H9 (cell line): ENCODE results near the gene BANP. TPM values are rescaled to one million over a fixed set of nuclear protein-coding genes. Genes with fewer than 3 reads are reported as not detected.

Experiments
- DNase-seq: peaks from one replicate; pipeline ENCODE4 v3.0.0-alpha.2; 2017
- H2AFZ ChIP-seq: one replicate; pipeline ENCODE4 v1.6.1; 2013; ENCODE audit warnings: mild to moderate bottlenecking, low read length, control low read depth, moderate library complexity
- H2AK5ac ChIP-seq: 2 replicates; pipeline ENCODE4 v1.6.1; 2013; ENCODE audit warnings: low read length, control low read depth, mixed read lengths; ENCODE audit not compliant: insufficient read length
- H2BK120ac ChIP-seq: one replicate; pipeline ENCODE4 v1.6.1; 2013; ENCODE audit warnings: low read depth, mild to moderate bottlenecking, low read length, control low read depth, inconsistent platforms; ENCODE audit not compliant: poor library complexity, severe bottlenecking
- H2BK12ac ChIP-seq: 2 replicates; pipeline ENCODE4 v1.6.1; 2013; ENCODE audit warnings: low read length, control low read depth, mixed read lengths, low read depth; ENCODE audit not compliant: insufficient read length
- H2BK15ac ChIP-seq: 2 replicates; pipeline ENCODE4 v1.6.1; 2013; ENCODE audit warnings: low read depth, low read length, control low read depth
- H2BK20ac ChIP-seq: one replicate; pipeline ENCODE4 v1.6.1; 2013; ENCODE audit warnings: low read depth, mild to moderate bottlenecking, low read length, control low read depth, inconsistent platforms; ENCODE audit not compliant: poor library complexity, severe bottlenecking
- H2BK5ac ChIP-seq: 2 replicates; pipeline ENCODE4 v1.6.1; 2013; ENCODE audit warnings: low read length, control low read depth, mixed read lengths; ENCODE audit not compliant: insufficient read length
- H3K14ac ChIP-seq: 2 replicates; pipeline ENCODE4 v1.6.1; 2013; ENCODE audit warnings: low read length, control low read depth; ENCODE audit not compliant: insufficient read depth
- H3K18ac ChIP-seq: 2 replicates; pipeline ENCODE4 v1.6.1; 2013; ENCODE audit warnings: low read depth, mild to moderate bottlenecking, mixed read lengths, low read length, control low read depth; ENCODE audit not compliant: insufficient read length
- H3K23ac ChIP-seq: 2 replicates; pipeline ENCODE4 v1.6.1; 2013; ENCODE audit warnings: low read length, control low read depth, mixed read lengths, low read depth; ENCODE audit not compliant: insufficient read length
- H3K23me2 ChIP-seq: 2 replicates; pipeline ENCODE4 v1.6.1; 2013; ENCODE audit warnings: low read depth, mild to moderate bottlenecking, mixed read lengths, low read length, control low read depth; ENCODE audit not compliant: insufficient read length, poor library complexity, severe bottlenecking
- H3K27ac ChIP-seq: 2 replicates; pipeline ENCODE4 v1.5.1; 2013; ENCODE audit warnings: low read length, control low read depth, mixed read lengths, low read depth; ENCODE audit not compliant: insufficient read length
- H3K27me3 ChIP-seq: 2 replicates; pipeline ENCODE4 v1.6.1; 2013; ENCODE audit warnings: low read length, control low read depth, inconsistent platforms; ENCODE audit not compliant: insufficient read depth
- H3K4ac ChIP-seq: 2 replicates; pipeline ENCODE4 v1.6.1; 2013; ENCODE audit warnings: low read depth, mild to moderate bottlenecking, control low read depth, inconsistent platforms, low read length, moderate library complexity
- H3K4me1 ChIP-seq: 2 replicates; pipeline ENCODE4 v1.6.1; 2013; ENCODE audit warnings: low read length, control low read depth, inconsistent platforms; ENCODE audit not compliant: insufficient read depth
- H3K4me2 ChIP-seq: 2 replicates; pipeline ENCODE4 v1.6.1; 2013; ENCODE audit warnings: low read length, control low read depth, mixed read lengths; ENCODE audit not compliant: insufficient read length, insufficient read depth
- H3K56ac ChIP-seq: 2 replicates; pipeline ENCODE4 v1.6.1; 2013; ENCODE audit warnings: low read depth, mild to moderate bottlenecking, mixed read lengths, low read length, control low read depth; ENCODE audit not compliant: insufficient read length
- H3K79me1 ChIP-seq: 2 replicates; pipeline ENCODE4 v1.6.1; 2013; ENCODE audit warnings: low read depth, mild to moderate bottlenecking, moderate library complexity, low read length, control low read depth, inconsistent platforms; ENCODE audit not compliant: insufficient read depth, poor library complexity, severe bottlenecking
- H3K79me2 ChIP-seq: 2 replicates; pipeline ENCODE4 v1.6.1; 2013; ENCODE audit warnings: low read length, control low read depth, inconsistent platforms; ENCODE audit not compliant: insufficient read depth
- H3K9ac ChIP-seq: 2 replicates; pipeline ENCODE4 v1.6.1; 2013; ENCODE audit warnings: low read length, control low read depth, mixed read lengths; ENCODE audit not compliant: insufficient read length; ENCODE audit errors: extremely low read depth
- H3K9me3 ChIP-seq: one replicate; pipeline ENCODE4 v1.6.1; 2013; ENCODE audit warnings: low read depth, low read length, inconsistent platforms; ENCODE audit not compliant: control insufficient read depth
- H3T11ph ChIP-seq: one replicate; pipeline ENCODE4 v1.6.1; 2013; ENCODE audit warnings: mild to moderate bottlenecking, low read length, control low read depth, inconsistent platforms
- H4K20me1 ChIP-seq: one replicate; pipeline ENCODE4 v1.6.1; 2013; ENCODE audit not compliant: control insufficient read depth, insufficient read length, insufficient read depth
- H4K5ac ChIP-seq: 2 replicates; pipeline ENCODE4 v1.6.1; 2013; ENCODE audit warnings: low read depth, mild to moderate bottlenecking, mixed read lengths, low read length, control low read depth; ENCODE audit not compliant: insufficient read length
- H4K8ac ChIP-seq: replicated peaks from 2 replicates; pipeline ENCODE4 v1.6.1; 2013; ENCODE audit warnings: low read length, control low read depth, mixed read lengths, low read depth; ENCODE audit not compliant: insufficient read length
- H4K91ac ChIP-seq: 2 replicates; pipeline ENCODE4 v1.6.1; 2013; ENCODE audit warnings: low read depth, mild to moderate bottlenecking, moderate library complexity, mixed read lengths, low read length, control low read depth; ENCODE audit not compliant: insufficient read length
- H3K27ac Mint-ChIP-seq, 3 experiments: 2 replicates in 2 of 3; 3 replicates in 1 of 3; pipeline ENCODE4 v1.8.0; 2020 to 2021; ENCODE audit warnings: mixed read lengths in 3 of 3, mild to moderate bottlenecking in 1 of 3, moderate library complexity in 1 of 3
- H3K27me3 Mint-ChIP-seq: 2 replicates; pipeline ENCODE4 v1.8.0; 2021; ENCODE audit warnings: low read depth, mild to moderate bottlenecking, moderate library complexity, mixed read lengths
- H3K36me3 Mint-ChIP-seq, 3 experiments: 2 replicates in 2 of 3; 3 replicates in 1 of 3; pipeline ENCODE4 v1.8.0; 2020 to 2021; ENCODE audit warnings: low read depth in 3 of 3, mixed read lengths in 3 of 3; ENCODE audit not compliant: insufficient read depth in 1 of 3
- H3K4me1 Mint-ChIP-seq, 2 experiments: 2 replicates each; pipeline ENCODE4 v1.8.0; 2020; ENCODE audit warnings: mixed read lengths in 2 of 2
- H3K4me3 Mint-ChIP-seq, 2 experiments: 2 replicates in 1 of 2; 3 replicates in 1 of 2; pipeline ENCODE4 v1.8.0; 2020 to 2021; ENCODE audit warnings: mild to moderate bottlenecking in 2 of 2, mixed read lengths in 2 of 2, moderate library complexity in 1 of 2
- H3K9me3 Mint-ChIP-seq, 2 experiments: 2 replicates in 1 of 2; 3 replicates in 1 of 2; pipeline ENCODE4 v1.8.0; 2020; ENCODE audit warnings: mild to moderate bottlenecking in 2 of 2, mixed read lengths in 2 of 2, moderate library complexity in 1 of 2
- WGBS: extraction: QIAGEN DNeasy Blood & Tissue Kit; methylation state at CpG from one replicate; pipeline ENCODE4 v1.1.7; 2013; ENCODE audit warnings: missing lambda C conversion rate, low lambda C conversion rate, mixed read lengths; ENCODE audit not compliant: insufficient read length; ENCODE audit errors: extremely low coverage; 5-methylcytosine and 5-hydroxymethylcytosine counted together
- total RNA-seq: library from RNA; stranded (reverse); gene quantifications from 2 replicates; pipeline ENCODE4 v1.2.1, GENCODE V29; 2021
- TF ChIP-seq, protein P1 (sequence below): fragments of 200-600 bp; sonication (generic); conservative IDR thresholded peaks from 3 replicates; pipeline ENCODE4 v1.8.0; 2021; ENCODE audit warnings: antibody characterized with exemption, mild to moderate bottlenecking

Gene BANP
- total RNA-seq, 1 experiment from 2014 or later, result 24.9 TPM

- Mint-ChIP-seq H3K27me3 (peaks cover 15% of the 10 kb centered on the region), H3K9me3 (no peaks in the 10 kb centered on the region; a peak in 1 of 5 replicates), H3K36me3 (no peaks in the 10 kb centered on the region), H3K4me1 (peaks cover 23 to 29% of the 10 kb centered on the region in 2 experiments), H3K27ac (peak overlapping the region in 1 of 3 experiments; percentile 85; a peak in 3 of 7 replicates), H3K4me3 (no peak overlapping the region)
- Histone ChIP-seq H3K14ac (peak overlapping the region; percentile 40; the same call in 1 of the 2 replicates), H3K23ac (no peak overlapping the region), H3K56ac (no peak overlapping the region), H3K9me3 (no peaks in the 10 kb centered on the region), H4K8ac (no peak overlapping the region), H4K5ac (no peak overlapping the region), H3K18ac (no peak overlapping the region), H3T11ph (no peak overlapping the region), H3K4ac (no peak overlapping the region), H2BK15ac (no peak overlapping the region; the same call in 1 of the 2 replicates), H2AFZ (no peak overlapping the region), H3K4me1 (no peaks in the 10 kb centered on the region), H3K27me3 (no peaks in the 10 kb centered on the region), H3K79me1 (no peaks in the 10 kb centered on the region), H4K91ac (no peak overlapping the region), H2BK12ac (no peak overlapping the region), H2BK120ac (no peak overlapping the region), H3K4me2 (no peak overlapping the region), H4K20me1 (no peaks in the 10 kb centered on the region), H3K23me2 (no peaks in the 10 kb centered on the region), H3K9ac (no peak overlapping the region), H2AK5ac (no peak overlapping the region), H2BK5ac (no peak overlapping the region), H2BK20ac (no peak overlapping the region), H3K27ac (no peak overlapping the region), H3K79me2 (no peaks in the 10 kb centered on the region)
- TF ChIP-seq, protein P1, sequence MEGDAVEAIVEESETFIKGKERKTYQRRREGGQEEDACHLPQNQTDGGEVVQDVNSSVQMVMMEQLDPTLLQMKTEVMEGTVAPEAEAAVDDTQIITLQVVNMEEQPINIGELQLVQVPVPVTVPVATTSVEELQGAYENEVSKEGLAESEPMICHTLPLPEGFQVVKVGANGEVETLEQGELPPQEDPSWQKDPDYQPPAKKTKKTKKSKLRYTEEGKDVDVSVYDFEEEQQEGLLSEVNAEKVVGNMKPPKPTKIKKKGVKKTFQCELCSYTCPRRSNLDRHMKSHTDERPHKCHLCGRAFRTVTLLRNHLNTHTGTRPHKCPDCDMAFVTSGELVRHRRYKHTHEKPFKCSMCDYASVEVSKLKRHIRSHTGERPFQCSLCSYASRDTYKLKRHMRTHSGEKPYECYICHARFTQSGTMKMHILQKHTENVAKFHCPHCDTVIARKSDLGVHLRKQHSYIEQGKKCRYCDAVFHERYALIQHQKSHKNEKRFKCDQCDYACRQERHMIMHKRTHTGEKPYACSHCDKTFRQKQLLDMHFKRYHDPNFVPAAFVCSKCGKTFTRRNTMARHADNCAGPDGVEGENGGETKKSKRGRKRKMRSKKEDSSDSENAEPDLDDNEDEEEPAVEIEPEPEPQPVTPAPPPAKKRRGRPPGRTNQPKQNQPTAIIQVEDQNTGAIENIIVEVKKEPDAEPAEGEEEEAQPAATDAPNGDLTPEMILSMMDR, result no peak
- WGBS, result no CpG with 5 or more reads among the region's 44 CpGs
- no peak for DNase-seq
Measured at GRCh38 chr16:87926246-87927194, 24.7 kb upstream of the BANP start.
